Activated CD4-positive, CD25-positive, alpha-beta regulatory T cell treated with anti-CD3 and anti-CD28 coated beads, Interleukin-2, amount 50 U/mL, for 16 hours (primary cell): Measurements from ENCODE around the gene RNF217.
"Not testable (repeated sequence)": the region's sequence is repeated elsewhere in the genome, so short reads cannot be mapped to it uniquely, and the experiment has no call there.

ENCODE experiments used
- DNase-seq: peaks from one replicate; pipeline ENCODE4 v3.0.0-alpha.2; 2020; ENCODE audit warnings: low read depth, low spot score

The RNF217 gene

DNA sequence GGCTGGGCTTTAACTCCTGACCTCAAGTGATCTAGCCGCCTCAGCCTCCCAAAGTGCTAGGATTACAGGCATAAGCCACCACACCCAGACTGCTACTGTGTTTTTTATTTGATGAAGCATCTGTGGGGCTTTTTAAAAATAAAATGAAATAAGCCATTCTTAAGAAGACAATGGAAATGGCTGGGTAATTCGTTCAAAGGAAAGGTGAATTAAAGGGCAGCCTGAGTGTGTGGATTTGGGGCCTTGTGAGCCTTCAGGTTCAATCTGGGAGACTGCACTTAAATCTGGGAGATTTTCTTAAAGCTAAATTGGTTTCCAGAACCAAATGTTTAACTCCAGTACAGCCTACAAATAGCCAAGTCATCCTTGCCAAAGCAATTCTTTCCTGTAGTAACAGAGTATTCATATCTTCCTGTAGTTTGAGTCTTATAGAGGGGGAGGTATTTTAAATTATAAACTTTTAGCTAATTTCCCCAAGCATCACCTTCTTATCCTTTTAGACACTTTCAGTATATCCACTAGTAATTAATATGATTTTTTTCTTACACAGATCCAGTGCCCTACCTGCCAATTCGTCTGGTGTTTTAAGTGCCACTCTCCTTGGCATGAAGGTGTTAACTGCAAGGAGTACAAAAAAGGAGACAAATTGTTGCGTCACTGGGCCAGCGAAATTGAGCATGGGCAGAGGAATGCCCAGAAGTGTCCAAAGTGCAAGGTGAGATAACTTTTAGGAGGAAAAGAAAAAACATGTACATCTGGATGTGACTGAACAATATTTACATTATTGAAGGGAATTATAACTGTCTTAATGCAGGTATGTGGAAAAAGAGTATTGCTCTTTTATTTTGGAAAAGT, 95.4 kb downstream of the RNF217 start:
- no peak for DNase-seq

DNA sequence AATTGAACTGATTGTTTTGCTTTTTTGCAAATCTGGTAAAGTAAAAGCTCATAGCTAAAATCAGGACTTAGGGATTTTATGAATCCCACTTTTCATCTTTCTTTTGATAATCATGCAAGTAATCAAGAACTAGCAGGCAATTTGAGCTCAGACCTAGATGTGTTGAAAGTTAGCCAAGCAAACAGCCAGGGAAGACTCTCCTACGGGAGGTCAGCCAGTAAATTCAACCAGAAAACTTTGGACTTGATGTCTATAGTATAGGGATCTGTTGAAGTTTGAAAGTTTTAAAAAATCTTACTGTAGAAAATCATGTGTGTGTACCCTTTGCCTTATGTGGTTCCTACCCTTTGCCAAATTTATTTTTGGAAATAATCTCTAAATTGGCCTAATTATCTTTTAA, 96.3 kb downstream of the RNF217 start:
- DNase-seq = no peak

DNA sequence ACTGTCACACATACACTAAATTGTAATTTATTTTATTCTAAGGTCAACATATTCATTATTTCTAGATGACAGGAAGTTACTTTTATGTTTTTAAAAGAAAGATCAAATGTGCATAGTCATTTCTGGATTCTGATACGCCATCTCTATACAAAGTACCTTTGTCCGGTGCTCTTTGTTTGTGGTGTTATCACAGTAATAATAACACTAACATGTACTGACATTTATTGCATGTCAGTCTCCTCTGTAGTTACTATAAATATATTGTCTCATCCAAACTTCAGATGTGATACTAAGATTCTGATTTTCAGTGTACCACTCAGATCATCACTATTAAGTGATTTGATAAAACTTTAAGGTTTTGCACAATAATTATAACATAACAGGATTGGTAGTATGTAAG, 101.1 kb downstream of the RNF217 start:
- no peak for DNase-seq

DNA sequence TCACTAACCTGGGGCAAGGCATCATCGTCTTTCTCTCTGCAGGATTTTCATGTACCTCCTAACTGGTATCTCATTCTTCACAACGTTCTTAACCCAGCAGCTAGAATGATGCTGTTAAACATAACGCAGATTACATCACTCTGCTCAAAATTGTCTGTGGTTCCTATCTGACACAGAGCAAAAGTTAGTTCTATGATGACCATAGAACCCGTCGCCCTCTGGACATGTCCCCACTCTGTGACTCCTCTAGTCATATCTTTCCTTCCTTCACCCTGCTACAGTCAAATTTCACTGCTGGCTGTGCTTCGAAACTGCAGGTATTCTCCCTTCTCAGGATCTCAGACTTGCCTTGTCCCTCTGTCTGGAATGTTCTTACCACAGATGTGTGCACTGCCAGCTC, 103.9 kb downstream of the RNF217 start:
- no peak for DNase-seq

- DNase-seq = no peak
Measured at GRCh38 chr6:125066964-125067363, 104.7 kb downstream of the RNF217 start.

- no peak for DNase-seq
Measured at GRCh38 chr6:125067552-125067951, 105.3 kb downstream of the RNF217 start.

DNA sequence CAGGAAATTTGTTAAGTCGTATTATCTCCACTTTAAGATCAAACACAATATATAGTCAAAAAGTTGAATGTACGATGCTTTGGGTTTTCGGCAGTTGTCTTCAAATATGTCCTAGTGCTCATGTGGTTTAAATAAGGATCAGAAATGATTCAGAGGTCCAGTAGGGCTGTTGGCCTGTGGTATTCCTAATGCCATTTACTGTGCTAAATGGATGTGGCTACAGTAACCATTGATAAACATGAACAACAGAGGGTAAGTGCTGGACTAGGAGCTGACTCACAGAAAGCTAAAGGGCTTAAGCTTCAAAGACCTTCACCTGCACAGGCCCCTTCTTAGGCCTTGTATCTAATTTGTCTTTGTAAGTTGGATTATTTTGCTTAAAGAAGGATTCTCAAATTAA, 110.8 kb downstream of the RNF217 start:
- DNase-seq = no peak

DNA sequence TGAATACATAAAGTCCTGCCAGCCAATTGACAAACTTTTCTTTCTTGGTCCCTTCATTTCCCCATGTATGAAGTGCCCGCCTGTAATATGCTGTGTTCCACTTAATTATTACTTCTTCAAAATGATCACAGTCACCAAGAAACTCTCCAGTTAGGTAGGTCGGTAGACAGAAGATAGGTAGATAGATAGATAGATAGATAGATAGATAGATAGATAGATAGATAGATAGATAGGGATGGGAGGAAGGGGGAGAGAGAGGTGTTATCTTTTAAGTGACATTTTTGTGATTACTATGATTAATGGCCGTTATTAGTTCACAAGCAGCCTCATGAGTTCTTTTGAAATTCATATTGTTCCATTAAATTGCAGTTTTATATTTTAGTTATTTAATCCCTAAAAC, 111.9 kb downstream of the RNF217 start:
- DNase-seq = no peak

DNA sequence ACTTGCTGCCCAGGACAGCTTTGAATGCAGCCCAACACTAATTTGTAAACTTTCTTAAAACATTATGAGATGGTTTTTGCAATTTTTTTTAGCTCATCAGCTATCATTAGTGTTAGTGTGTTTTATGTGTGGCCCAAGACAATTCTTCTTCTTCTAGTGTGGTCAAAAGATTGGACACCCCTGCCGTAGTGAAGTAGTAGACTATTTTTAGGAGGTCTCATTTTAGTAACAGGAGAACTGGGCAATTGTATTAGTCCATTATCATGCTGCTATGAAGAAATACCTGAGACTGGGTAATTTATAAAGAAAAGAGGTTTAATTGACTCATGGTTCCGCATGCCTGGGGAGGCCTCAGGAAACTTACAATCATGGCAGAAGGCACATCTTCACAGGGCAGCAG, 112.8 kb downstream of the RNF217 start:
- DNase-seq = not testable (repeated sequence)

DNA sequence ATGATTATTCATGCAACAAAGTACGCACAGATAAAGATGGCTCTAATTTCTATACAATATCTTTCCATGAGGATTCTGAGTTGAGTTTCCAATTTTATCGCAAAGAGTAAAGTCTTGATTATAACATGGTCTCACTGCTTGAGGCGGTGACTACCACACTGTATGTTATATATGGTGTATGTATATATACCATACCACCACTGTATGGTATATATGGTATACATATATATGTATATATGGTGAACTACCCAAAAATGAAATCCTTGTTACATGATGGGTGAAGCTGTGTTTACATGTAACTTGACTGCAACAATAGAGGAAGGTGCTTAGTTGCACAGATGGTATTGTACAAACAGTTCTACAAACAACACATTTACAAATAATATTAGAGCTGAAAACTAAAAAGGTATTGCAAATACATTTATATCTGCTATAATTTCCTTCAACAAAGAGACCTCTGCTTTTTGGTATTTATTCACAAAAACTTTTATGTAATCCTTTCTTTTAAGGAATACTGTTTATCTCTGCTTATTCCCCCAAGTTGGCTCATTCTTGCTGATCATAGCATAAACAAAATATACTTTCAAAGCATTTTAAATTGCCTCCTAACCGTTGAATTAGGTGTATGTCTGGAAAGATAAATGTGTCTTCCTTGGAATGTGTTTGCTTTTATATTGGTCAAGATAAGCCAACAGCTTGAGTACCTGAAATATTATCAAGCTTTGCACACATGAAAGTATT, 113.7 kb downstream of the RNF217 start:
- no peak for DNase-seq

GRCh38 chr6:125076482-125076742, 114.2 kb downstream of the RNF217 start:
- DNase-seq = no peak

- DNase-seq = no peak
Measured at GRCh38 chr6:125077453-125077852, 115.2 kb downstream of the RNF217 start.

- no peak for DNase-seq
Measured at GRCh38 chr6:125078602-125079321, 116.5 kb downstream of the RNF217 start.

DNA sequence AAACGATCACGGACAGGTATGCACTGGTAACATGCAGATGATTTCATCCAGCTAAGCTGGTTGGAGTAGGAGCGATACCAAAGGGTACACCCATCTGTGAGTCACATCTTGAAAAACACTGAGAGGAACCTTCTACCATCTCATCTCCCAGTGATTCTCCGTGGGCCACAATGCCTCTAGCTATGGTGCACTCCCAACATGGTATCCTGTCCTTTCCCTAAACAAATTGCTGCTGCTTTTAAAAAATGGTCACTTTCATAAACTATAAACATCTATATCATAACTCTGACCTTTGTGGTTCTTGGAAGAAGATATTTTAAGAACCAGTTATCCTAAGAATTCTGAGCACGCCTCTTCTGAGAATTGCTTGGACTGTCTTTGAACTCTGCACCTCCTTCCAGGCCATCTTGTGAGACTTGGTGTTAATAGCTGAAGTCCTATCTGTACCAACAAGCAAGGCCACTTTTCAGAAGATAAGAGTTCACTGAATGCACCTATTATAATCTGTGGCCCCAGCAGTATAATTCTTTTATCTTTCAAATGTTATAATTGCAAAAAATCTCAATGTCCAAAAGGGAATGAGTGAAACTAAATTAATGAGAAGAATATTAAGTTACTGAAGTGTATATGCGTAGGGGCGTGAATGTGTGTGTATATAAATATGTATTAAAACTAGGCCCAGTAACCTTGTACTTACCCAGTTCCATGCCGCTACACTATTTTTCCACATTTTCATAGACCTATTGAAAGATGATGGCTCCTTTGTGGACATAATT, 120.9 kb downstream of the RNF217 start:
- DNase-seq = no peak

GRCh38 chr6:125083684-125083990, 121.4 kb downstream of the RNF217 start:
- no peak for DNase-seq

- DNase-seq = no peak
Measured at GRCh38 chr6:125086716-125087115, 124.5 kb downstream of the RNF217 start.

GRCh38 chr6:125088963-125089362, 126.7 kb downstream of the RNF217 start:
- no peak for DNase-seq

GRCh38 chr6:125094563-125094962, 132.3 kb downstream of the RNF217 start:
- no peak for DNase-seq

DNA sequence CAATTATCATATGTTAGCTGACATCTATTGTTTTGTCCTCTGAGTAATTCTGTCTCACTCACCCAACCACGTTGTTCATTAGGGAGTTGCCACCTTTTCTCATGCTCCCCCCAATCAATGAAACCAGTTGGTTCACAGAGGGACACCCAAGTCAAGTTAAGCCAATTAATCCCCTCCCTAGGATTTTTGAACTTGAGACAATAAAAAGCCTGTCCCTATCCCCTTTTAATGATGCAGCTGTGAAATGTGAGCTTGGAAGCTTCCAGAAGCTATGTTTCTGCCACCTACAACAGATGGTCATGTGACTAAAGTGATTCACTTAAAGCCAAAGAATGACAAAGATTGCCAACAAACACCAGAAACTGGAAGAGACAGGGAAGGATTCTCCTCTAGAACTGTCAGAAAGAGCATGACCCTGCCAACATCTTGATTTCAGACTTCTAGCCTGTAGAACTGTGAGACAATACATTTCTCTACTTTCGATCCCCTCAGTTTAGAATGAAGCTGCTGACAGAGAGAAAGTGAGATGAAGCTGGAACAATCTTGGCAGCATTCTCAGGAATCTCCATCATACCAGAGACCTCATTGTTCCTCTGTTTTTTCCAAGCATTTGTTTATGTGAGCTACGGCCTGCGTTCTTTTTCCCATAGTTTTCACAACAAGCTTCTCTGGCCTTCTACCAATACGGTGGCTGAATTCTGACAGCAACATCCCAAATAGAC, 133.5 kb downstream of the RNF217 start:
- DNase-seq = no peak

- no peak for DNase-seq
Measured at GRCh38 chr6:125097186-125097585, 134.9 kb downstream of the RNF217 start.

DNA sequence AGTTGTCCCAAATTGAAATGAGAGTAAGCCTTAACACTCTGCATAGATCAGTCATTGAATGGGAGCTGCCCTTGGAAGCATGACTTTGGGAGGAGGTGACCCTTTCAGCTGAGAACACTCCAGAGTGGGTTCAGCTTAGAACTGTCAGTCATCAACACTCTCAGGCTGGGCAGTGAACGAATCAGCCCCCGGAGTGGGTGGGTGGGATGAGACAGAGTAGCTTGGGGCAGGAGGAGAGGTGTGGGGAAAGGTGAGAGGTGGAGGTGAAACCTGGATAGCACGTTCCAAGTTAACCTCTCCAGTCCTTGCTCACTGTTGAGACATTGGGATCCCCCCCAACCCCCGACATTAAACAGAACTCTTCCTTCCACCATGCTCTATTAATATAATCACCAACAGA, 136.0 kb downstream of the RNF217 start:
- DNase-seq = no peak
